Neural cell (in vitro differentiated cells): ENCODE results near the gene IMMP2L. TPM values are rescaled to one million over a fixed set of nuclear protein-coding genes. Genes with fewer than 3 reads are reported as not detected.

Experiments
- H2AFZ ChIP-seq: fragments of 200-600, 300-800 bp; sonication (generic), shearing (Covaris generic); 2 replicates; pipeline ENCODE4 v1.6.0; 2014; ENCODE audit warnings: low read depth, mild to moderate bottlenecking, antibody characterized with exemption, low read length, moderate library complexity
- H3F3A ChIP-seq: fragments of 200-600 bp; shearing (Covaris generic); 2 replicates; pipeline ENCODE4 v1.6.1; 2016; ENCODE audit warnings: mild to moderate bottlenecking, moderate library complexity, mixed read lengths, antibody characterized with exemption, low read length; ENCODE audit not compliant: insufficient read depth, poor library complexity, severe bottlenecking
- H3K27ac ChIP-seq: fragments of 200-600, 300-800 bp; sonication (generic), shearing (Covaris generic); 2 replicates; pipeline ENCODE4 v1.5.1; 2014; ENCODE audit warnings: mild to moderate bottlenecking, low read length, moderate library complexity
- H3K27me3 ChIP-seq: fragments of 300-800, 200-600 bp; sonication (generic), shearing (Covaris generic); 2 replicates; pipeline ENCODE4 v1.6.0; 2014; ENCODE audit warnings: mild to moderate bottlenecking, low read depth, low read length, moderate library complexity; ENCODE audit not compliant: insufficient read depth
- H3K36me3 ChIP-seq: fragments of 300-800, 200-600 bp; sonication (generic), shearing (Covaris generic); 2 replicates; pipeline ENCODE4 v1.5.1; 2014; ENCODE audit warnings: mild to moderate bottlenecking, antibody characterized with exemption, low read length, moderate library complexity; ENCODE audit not compliant: insufficient read depth
- H3K4me2 ChIP-seq: fragments of 300-800, 200-600 bp; sonication (generic), shearing (Covaris generic); 2 replicates; pipeline ENCODE4 v1.6.0; 2014; ENCODE audit warnings: mild to moderate bottlenecking, low read length
- H3K4me3 ChIP-seq: fragments of 300-800, 200-600 bp; sonication (generic), shearing (Covaris generic); 2 replicates; pipeline ENCODE4 v1.5.1; 2014; ENCODE audit warnings: mild to moderate bottlenecking, low read length, moderate library complexity
- H3K79me2 ChIP-seq: fragments of 200-600 bp; shearing (Covaris generic); replicated peaks from 2 replicates; pipeline ENCODE4 v1.6.0; 2014; ENCODE audit warnings: mild to moderate bottlenecking, low read length, moderate library complexity; ENCODE audit not compliant: insufficient read depth
- H3K9ac ChIP-seq: fragments of 300-800, 200-600 bp; sonication (generic), shearing (Covaris generic); 2 replicates; pipeline ENCODE4 v1.6.1; 2016; ENCODE audit warnings: mild to moderate bottlenecking, low read length, mixed read lengths
- H3K9me2 ChIP-seq: fragments of 200-600 bp; shearing (Covaris generic); 2 replicates; pipeline ENCODE4 v1.6.1; 2016; ENCODE audit warnings: mild to moderate bottlenecking, low read length, mixed read lengths; ENCODE audit not compliant: insufficient read depth
- H3K9me3 ChIP-seq: fragments of 200-600, 300-800 bp; sonication (generic), shearing (Covaris generic); 2 replicates; pipeline ENCODE4 v1.6.1; 2016; ENCODE audit warnings: mild to moderate bottlenecking, mixed run types, low read length, moderate library complexity, mixed read lengths
- H4K20me1 ChIP-seq: fragments of 200-600 bp; shearing (Covaris generic); 2 replicates; pipeline ENCODE4 v1.6.1; 2016; ENCODE audit warnings: mild to moderate bottlenecking, mixed run types; ENCODE audit not compliant: insufficient read depth
- CTCF ChIP-seq: fragments of 450-650 bp; IDR thresholded peaks from 2 replicates; pipeline ENCODE4 v1.5.1; 2014; ENCODE audit warnings: antibody characterized with exemption, mild to moderate bottlenecking, moderate library complexity; ENCODE audit not compliant: poor library complexity, severe bottlenecking
- EP300 ChIP-seq: fragments of 450-650 bp; conservative IDR thresholded peaks from 2 replicates; pipeline ENCODE4 v1.6.1; 2014; ENCODE audit warnings: antibody characterized with exemption, mild to moderate bottlenecking, moderate library complexity; ENCODE audit not compliant: poor library complexity, severe bottlenecking
- EZH2 ChIP-seq: fragments of 200-600, 300-800 bp; shearing (Covaris generic), sonication (generic); IDR thresholded peaks from 2 replicates; pipeline ENCODE4 v1.6.1; 2014; ENCODE audit warnings: antibody characterized with exemption, low read length, borderline replicate concordance, mild to moderate bottlenecking; ENCODE audit not compliant: insufficient read depth, poor library complexity, severe bottlenecking
- MXI1 ChIP-seq: fragments of 450-650 bp; conservative IDR thresholded peaks from 2 replicates; pipeline ENCODE4 v1.6.1; 2014; ENCODE audit warnings: antibody characterized with exemption, mild to moderate bottlenecking; ENCODE audit not compliant: poor library complexity, severe bottlenecking
- POLR2AphosphoS5 ChIP-seq: IDR thresholded peaks from 2 replicates; pipeline ENCODE4 v1.6.1; 2012
- RAD21 ChIP-seq: fragments of 450-650 bp; conservative IDR thresholded peaks from 2 replicates; pipeline ENCODE4 v1.6.1; 2014; ENCODE audit warnings: antibody characterized with exemption, mild to moderate bottlenecking, moderate library complexity
- REST ChIP-seq: IDR thresholded peaks from 2 replicates; pipeline ENCODE4 v1.6.1; 2012; ENCODE audit warnings: borderline replicate concordance
- SMC3 ChIP-seq: fragments of 450-650 bp; conservative IDR thresholded peaks from 2 replicates; pipeline ENCODE4 v1.6.1; 2014; ENCODE audit warnings: antibody characterized with exemption, mild to moderate bottlenecking, moderate library complexity; ENCODE audit not compliant: poor library complexity
- TAF1 ChIP-seq: IDR thresholded peaks from 2 replicates; pipeline ENCODE4 v1.6.1; 2012; ENCODE audit warnings: low read depth
- polyA plus RNA-seq: library from polyadenylated mRNA; depleted of rRNA; stranded (reverse); fragments of >200 nt; gene quantifications from 2 replicates; pipeline ENCODE4 v1.2.3, GENCODE V29; 2014

Gene IMMP2L
- polyA plus RNA-seq, 1 donor from 2014 or later = 9.7 TPM

- H3K9me2 ChIP-seq = no peaks in the 10 kb centered on the region
- H3K36me3 ChIP-seq = no peaks in the 10 kb centered on the region
- no peaks in the 10 kb centered on the region for H3K9me3 ChIP-seq
- no peak overlapping the region for H2AFZ ChIP-seq
- no peak overlapping the region for H3K4me2 ChIP-seq
- no peaks in the 10 kb centered on the region for H3F3A ChIP-seq
- no peak overlapping the region for H3K27ac ChIP-seq
- H3K9ac ChIP-seq = no peak overlapping the region
- no peak for TF ChIP-seq TAF1
- TF ChIP-seq REST = no peak
- TF ChIP-seq POLR2AphosphoS5 = no peak
- TF ChIP-seq SMC3 = no peak
- TF ChIP-seq EZH2 = no peak
- TF ChIP-seq EP300 = no peak
- no peak for TF ChIP-seq MXI1
- H3K4me3 ChIP-seq = no peak overlapping the region
- no peaks in the 10 kb centered on the region for H4K20me1 ChIP-seq
- no peaks in the 10 kb centered on the region for H3K79me2 ChIP-seq
- H3K27me3 ChIP-seq = no peaks in the 10 kb centered on the region
These were observed 173.4 kb downstream of the IMMP2L start for GRCh38 chr7:111388912-111389311.

DNA sequence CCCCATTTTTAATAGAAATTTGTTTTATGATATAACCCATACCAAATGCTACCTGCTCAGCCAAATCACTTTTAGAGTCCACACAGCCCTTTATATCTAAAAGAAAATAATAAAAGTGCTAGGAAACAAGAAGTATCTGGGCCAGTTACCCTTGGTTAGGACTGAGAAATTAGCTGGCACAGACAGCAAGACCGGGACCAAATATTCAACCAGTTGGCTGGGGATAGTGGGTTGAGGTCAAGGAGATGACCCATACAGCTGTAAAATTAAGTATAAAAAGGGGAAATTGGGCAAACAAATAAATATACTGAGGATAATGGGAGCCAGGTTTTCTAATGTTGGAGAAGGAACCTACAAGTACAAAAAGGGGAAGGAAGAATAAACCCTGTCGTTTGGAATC is 174.3 kb downstream of the IMMP2L start:
- no peaks in the 10 kb centered on the region for H3F3A ChIP-seq
- H2AFZ ChIP-seq = no peak overlapping the region
- no peaks in the 10 kb centered on the region for H3K9me3 ChIP-seq
- H3K27me3 ChIP-seq = no peaks in the 10 kb centered on the region
- H3K4me2 ChIP-seq = no peak overlapping the region
- TF ChIP-seq TAF1 (no peak), CTCF (no peak), MXI1 (no peak), POLR2AphosphoS5 (no peak), EP300 (no peak), SMC3 (no peak), REST (no peak), RAD21 (no peak), EZH2 (no peak)
- H3K9me2 ChIP-seq = no peaks in the 10 kb centered on the region
- H3K79me2 ChIP-seq = no peaks in the 10 kb centered on the region
- H3K9ac ChIP-seq = no peak overlapping the region
- no peak overlapping the region for H3K27ac ChIP-seq
- no peaks in the 10 kb centered on the region for H3K36me3 ChIP-seq
- no peaks in the 10 kb centered on the region for H4K20me1 ChIP-seq
- no peak overlapping the region for H3K4me3 ChIP-seq
